ENCODE measurements around the gene ST6GALNAC6. TPM values are rescaled to one million over a fixed set of nuclear protein-coding genes. Genes with fewer than 3 reads are reported as not detected.
A peak's percentile ranks its signal among the peaks of the same experiment; 100 is the strongest.
"Not testable (repeated sequence)": the region's sequence is repeated elsewhere in the genome, so short reads cannot be mapped to it uniquely, and the experiment has no call there.

ST6GALNAC6 gene
- total RNA-seq, 1 donor from 2014 or later, result 25.6 TPM

- no peak for DNase-seq (ENCODE audit: low read depth)
- Histone ChIP-seq H3K27me3 (ENCODE audit: control insufficient read depth, insufficient read depth, low read length) (no peaks in the 10 kb centered on the region), H3K4me3 (ENCODE audit: low read depth, low read length) (no peak overlapping the region), H3K36me3 (ENCODE audit: control insufficient read depth, insufficient read depth, low read length) (no peaks in the 10 kb centered on the region)
- no peak for TF ChIP-seq CTCF (IDR thresholded peaks at IDR 0.05; ENCODE audit: insufficient read depth, low read length, poor library complexity, severe bottlenecking)
Observed at GRCh38 chr9:127884427-127884911, 14.9 kb downstream of the ST6GALNAC6 start.

- no peaks in the 10 kb centered on the region for H3K36me3 ChIP-seq (ENCODE audit: control insufficient read depth, insufficient read depth, low read length)
- no peak for TF ChIP-seq CTCF (IDR thresholded peaks at IDR 0.05; ENCODE audit: insufficient read depth, low read length, poor library complexity, severe bottlenecking)
- no peak for DNase-seq (ENCODE audit: low read depth)
- H3K27me3 ChIP-seq (ENCODE audit: control insufficient read depth, insufficient read depth, low read length), result no peaks in the 10 kb centered on the region
- H3K4me3 ChIP-seq (ENCODE audit: low read depth, low read length), result no peak overlapping the region
Observed at GRCh38 chr9:127883959-127884358, 15.4 kb downstream of the ST6GALNAC6 start.

GRCh38 chr9:127881715-127882114 lies 17.7 kb downstream of the ST6GALNAC6 start:
- DNase-seq (ENCODE audit: low read depth); H3K4me3 ChIP-seq (ENCODE audit: low read depth, low read length); H3K36me3 ChIP-seq (ENCODE audit: control insufficient read depth, insufficient read depth, low read length); H3K27me3 ChIP-seq (ENCODE audit: control insufficient read depth, insufficient read depth, low read length): not testable (repeated sequence)

- Histone ChIP-seq H3K4me3 (ENCODE audit: low read depth, low read length) (no peak overlapping the region), H3K27me3 (ENCODE audit: control insufficient read depth, insufficient read depth, low read length) (no peaks in the 10 kb centered on the region), H3K36me3 (ENCODE audit: control insufficient read depth, insufficient read depth, low read length) (no peaks in the 10 kb centered on the region)
- DNase-seq (ENCODE audit: low read depth), result no peak
- no peak for TF ChIP-seq CTCF (IDR thresholded peaks at IDR 0.05; ENCODE audit: insufficient read depth, low read length, poor library complexity, severe bottlenecking)
Observed at GRCh38 chr9:127880143-127880542, 19.3 kb downstream of the ST6GALNAC6 start.

GRCh38 chr9:127878652-127879390 lies 20.6 kb downstream of the ST6GALNAC6 start:
- Histone ChIP-seq H3K27me3 (ENCODE audit: control insufficient read depth, insufficient read depth, low read length) (no peaks in the 10 kb centered on the region), H3K36me3 (ENCODE audit: control insufficient read depth, insufficient read depth, low read length) (no peaks in the 10 kb centered on the region), H3K4me3 (ENCODE audit: low read depth, low read length) (no peak overlapping the region)
- DNase-seq (ENCODE audit: low read depth), result no peak
- TF ChIP-seq CTCF (IDR thresholded peaks at IDR 0.05; ENCODE audit: insufficient read depth, low read length, poor library complexity, severe bottlenecking), result no peak

- no peak for TF ChIP-seq CTCF (IDR thresholded peaks at IDR 0.05; ENCODE audit: insufficient read depth, low read length, poor library complexity, severe bottlenecking)
- peak overlapping the region; percentile 45 for H3K4me3 ChIP-seq (ENCODE audit: low read depth, low read length)
- no peaks in the 10 kb centered on the region for H3K36me3 ChIP-seq (ENCODE audit: control insufficient read depth, insufficient read depth, low read length)
- DNase-seq (ENCODE audit: low read depth), result no peak
- no peaks in the 10 kb centered on the region for H3K27me3 ChIP-seq (ENCODE audit: control insufficient read depth, insufficient read depth, low read length)
Observed at GRCh38 chr9:127878001-127878651, 21.3 kb downstream of the ST6GALNAC6 start.

All from kidney epithelial cell (primary cell).